BE2C (cell line): ENCODE measurements around the gene TYSND1.

Source experiments
- DNase-seq: peaks from one replicate; pipeline ENCODE4 v3.0.0-alpha.2; 2020
- H3K27me3 ChIP-seq: fragments of 250-450 bp; sonication (Bioruptor Pico); 2 replicates; pipeline ENCODE4 v1.5.1; 2020; ENCODE audit warnings: mild to moderate bottlenecking
- H3K36me3 ChIP-seq: fragments of 250-450 bp; sonication (Bioruptor Pico); 2 replicates; pipeline ENCODE4 v1.5.1; 2020; ENCODE audit warnings: mild to moderate bottlenecking
- H3K4me1 ChIP-seq: fragments of 250-450 bp; sonication (Bioruptor Pico); 2 replicates; pipeline ENCODE4 v1.5.1; 2020
- H3K4me3 ChIP-seq: 2 replicates; pipeline ENCODE4 v1.5.1; 2011; ENCODE audit warnings: low read depth, low read length
- H3K9me3 ChIP-seq: fragments of 250-450 bp; sonication (Bioruptor Pico); 2 replicates; pipeline ENCODE4 v1.5.1; 2020
- CTCF ChIP-seq: IDR thresholded peaks from 2 replicates; pipeline ENCODE4 v1.5.1; 2012; ENCODE audit warnings: mild to moderate bottlenecking, low read depth, low read length

The TYSND1 gene

DNA sequence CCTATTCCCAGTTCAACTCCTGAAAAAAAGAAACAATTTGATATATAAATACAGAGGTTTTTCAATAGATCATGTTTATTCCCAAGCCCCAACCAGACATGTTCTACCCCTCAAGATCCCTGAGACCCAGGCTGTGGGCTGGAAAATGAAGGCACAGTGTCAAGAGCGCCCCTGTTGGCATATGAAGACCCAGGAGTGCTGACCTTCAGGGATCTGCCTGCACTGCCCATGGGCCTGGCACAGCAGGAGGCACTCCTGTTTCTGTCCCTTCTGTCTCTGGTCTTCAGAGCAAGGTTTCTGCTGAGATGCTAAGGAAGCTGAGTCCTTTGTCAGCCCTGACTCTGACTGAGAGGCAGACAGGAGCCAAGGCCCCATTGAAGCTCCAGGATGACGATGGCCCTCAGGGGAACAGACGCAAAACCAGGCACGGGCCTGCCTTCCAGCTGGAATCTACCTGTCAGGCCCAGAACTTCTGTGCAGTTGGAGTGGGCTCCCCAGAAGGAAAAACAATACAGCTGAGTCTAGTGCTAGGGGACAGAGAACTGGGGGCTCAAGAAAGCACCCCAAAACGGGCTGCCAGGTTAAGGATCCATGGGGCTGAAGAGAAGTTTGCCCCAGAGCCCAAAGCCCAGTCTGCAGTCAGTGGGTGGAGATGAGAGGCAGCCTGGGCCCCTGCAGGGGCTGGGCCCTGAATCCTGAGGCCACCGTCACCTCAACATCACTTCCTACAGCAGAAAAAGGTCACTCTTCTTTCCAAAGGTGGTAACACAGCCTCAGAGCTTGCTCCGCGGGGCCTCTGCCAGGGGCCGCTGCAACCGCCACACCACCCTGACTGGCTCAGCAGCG, 7.1 kb downstream of the TYSND1 start:
- no peaks in the 10 kb centered on the region for H3K9me3 ChIP-seq
- DNase-seq = no peak
- no peak overlapping the region for H3K4me3 ChIP-seq
- H3K36me3 ChIP-seq = no peaks in the 10 kb centered on the region
- no peaks in the 10 kb centered on the region for H3K4me1 ChIP-seq
- H3K27me3 ChIP-seq = no peaks in the 10 kb centered on the region
- no peak for TF ChIP-seq CTCF

DNA sequence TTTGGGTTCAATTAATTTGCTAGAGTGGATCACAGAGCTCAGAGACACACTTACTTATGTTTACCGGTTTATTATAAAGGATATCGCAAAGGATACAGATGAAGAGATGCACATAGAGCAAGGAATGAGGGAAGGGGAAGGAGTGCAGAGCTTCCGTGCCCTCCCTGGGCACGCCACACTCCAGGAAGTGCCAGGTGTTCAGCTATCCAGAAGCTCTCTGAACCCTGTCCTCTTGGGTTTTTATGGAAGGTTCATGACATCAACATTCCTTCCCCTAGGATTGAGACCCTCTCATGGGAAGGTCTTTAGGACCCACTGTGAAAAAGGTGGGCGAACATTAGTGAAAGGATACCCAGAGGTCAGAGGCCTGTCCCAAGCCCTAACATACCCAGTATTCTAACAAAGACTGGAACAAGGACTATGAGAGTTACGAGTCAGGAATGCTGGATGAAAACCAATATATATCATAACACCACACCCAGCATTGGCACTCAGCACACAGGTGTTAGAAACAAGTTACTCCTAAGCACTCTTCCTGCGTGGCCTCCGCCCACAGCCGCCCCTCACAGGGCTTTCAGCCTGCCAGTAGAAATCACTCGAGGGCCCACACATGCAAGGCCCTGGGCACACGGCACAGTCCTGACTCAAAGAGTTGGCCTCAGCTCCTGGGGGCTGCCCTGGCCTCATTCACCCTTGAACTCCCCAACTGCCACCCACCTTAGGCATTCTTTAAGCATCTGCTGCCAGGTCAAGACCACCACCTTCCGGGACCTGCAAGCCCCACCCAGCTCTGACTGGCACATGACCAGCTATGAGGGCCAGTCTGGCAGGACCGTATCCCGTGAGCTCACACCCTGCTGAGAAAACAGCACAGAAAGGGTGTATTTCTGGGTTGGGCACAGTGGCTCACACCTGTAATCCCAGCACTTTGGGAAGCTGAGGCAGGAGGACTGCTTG, 8.3 kb downstream of the TYSND1 start:
- no peaks in the 10 kb centered on the region for H3K36me3 ChIP-seq
- DNase-seq = no peak

GRCh38 chr10:70137135-70137534, 9.4 kb downstream of the TYSND1 start:
- H3K36me3 ChIP-seq = no peaks in the 10 kb centered on the region
- no peaks in the 10 kb centered on the region for H3K27me3 ChIP-seq
- no peaks in the 10 kb centered on the region for H3K4me1 ChIP-seq
- H3K9me3 ChIP-seq = no peaks in the 10 kb centered on the region; the same call in 1 of the 2 replicates
- TF ChIP-seq CTCF = no peak
- no peak overlapping the region for H3K4me3 ChIP-seq
- DNase-seq = no peak

More for the DNA sequence above, 8.3 kb downstream of the TYSND1 start:
- TF ChIP-seq CTCF = no peak
- Histone ChIP-seq H3K4me1 (no peaks in the 10 kb centered on the region), H3K9me3 (no peaks in the 10 kb centered on the region; the same call in 1 of the 2 replicates), H3K4me3 (no peak overlapping the region), H3K27me3 (no peaks in the 10 kb centered on the region)

DNA sequence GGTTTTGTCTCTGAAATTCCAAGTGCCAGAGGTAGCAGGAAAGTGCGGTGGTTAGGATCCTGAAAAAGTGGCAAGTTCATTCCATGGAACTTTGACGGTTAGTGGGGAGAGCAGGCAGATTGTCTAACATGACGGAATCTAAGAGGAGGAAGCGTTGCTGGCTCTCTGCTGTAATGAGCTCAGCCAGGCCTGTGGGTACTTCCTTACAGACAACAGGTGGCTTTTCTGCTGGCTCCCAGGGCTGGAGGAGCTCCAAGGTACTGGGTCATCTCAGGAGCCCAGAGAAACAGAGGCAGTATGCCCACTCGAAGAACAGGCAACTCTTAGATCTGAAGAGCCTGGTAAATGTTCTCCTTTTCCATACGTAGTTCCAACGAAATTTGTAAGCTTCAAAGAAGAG, 10.8 kb downstream of the TYSND1 start:
- Histone ChIP-seq H3K4me1 (no peaks in the 10 kb centered on the region), H3K9me3 (no peaks in the 10 kb centered on the region; the same call in 1 of the 2 replicates), H3K4me3 (no peak overlapping the region), H3K36me3 (no peaks in the 10 kb centered on the region), H3K27me3 (no peaks in the 10 kb centered on the region)
- no peak for TF ChIP-seq CTCF
- DNase-seq = no peak

DNA sequence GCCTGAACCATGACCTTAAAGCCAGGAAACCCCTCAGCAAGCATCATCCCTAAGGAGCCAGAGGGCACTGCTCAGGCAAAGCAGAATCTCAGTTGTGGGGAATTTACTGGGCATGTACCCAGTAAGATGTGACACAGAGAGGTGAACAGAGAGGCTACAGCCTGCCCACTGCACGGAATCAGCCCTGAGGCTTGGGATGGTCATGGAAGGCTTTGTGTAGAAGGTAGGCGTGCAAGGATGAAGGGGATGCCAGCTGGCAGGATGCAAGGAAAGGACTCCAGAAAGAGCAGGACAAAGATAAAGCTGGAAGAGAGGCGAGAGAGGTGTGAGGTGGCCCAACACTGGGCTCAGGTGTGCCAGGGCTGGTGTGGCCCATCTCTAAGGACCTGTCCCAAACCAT, 11.5 kb downstream of the TYSND1 start:
- no peak for DNase-seq
- H3K4me1 ChIP-seq = no peaks in the 10 kb centered on the region

More for the DNA sequence above, 11.5 kb downstream of the TYSND1 start:
- Histone ChIP-seq H3K9me3 (no peaks in the 10 kb centered on the region; the same call in 1 of the 2 replicates), H3K36me3 (no peaks in the 10 kb centered on the region), H3K27me3 (no peaks in the 10 kb centered on the region), H3K4me3 (no peak overlapping the region)
- TF ChIP-seq CTCF = no peak
